Vagina (tissue), 2 donors: ENCODE results near the gene CNDP1. TPM values are rescaled to one million over a fixed set of nuclear protein-coding genes. Genes with fewer than 3 reads are reported as not detected.

Source experiments
- DNase-seq, 2 donors: peaks; one replicate each; pipeline ENCODE4 v3.0.0-alpha.2; 2017; ENCODE audit errors: extremely low spot score in 2 of 2
- H3K27ac ChIP-seq: fragments of 200-600 bp; sonication (generic); one replicate; pipeline ENCODE4 v1.5.1; 2019
- H3K27me3 ChIP-seq: fragments of 200-600 bp; sonication (generic); one replicate; pipeline ENCODE4 v1.5.1; 2019
- H3K36me3 ChIP-seq, 2 donors: fragments of 200-600 bp; sonication (generic); one replicate each; pipeline ENCODE4 v1.5.1; 2017 to 2019
- H3K4me1 ChIP-seq: fragments of 200-600 bp; sonication (generic); one replicate; pipeline ENCODE4 v1.5.1; 2019
- H3K4me3 ChIP-seq, 2 donors: fragments of 200-600 bp; sonication (generic); 1 replicate in 1 of 2; 2 replicates in 1 of 2; pipeline ENCODE4 v1.5.1; 2016 to 2019
- H3K9me3 ChIP-seq: fragments of 200-600 bp; sonication (generic); one replicate; pipeline ENCODE4 v1.5.1; 2019
- CTCF ChIP-seq, 3 experiments: fragments of 450-650 bp in 2 of 3; fragments of 200-600 bp in 1 of 3; sonication (generic) in 1 of 3; IDR thresholded peaks; one replicate each; pipeline ENCODE4 v1.5.1; 2017 to 2019; ENCODE audit warnings: antibody characterized with exemption in 3 of 3, mild to moderate bottlenecking in 2 of 3, moderate library complexity in 2 of 3
- POLR2A ChIP-seq, 2 donors: fragments of 450-650 bp; IDR thresholded peaks; one replicate each; pipeline ENCODE4 v1.6.1; 2017; ENCODE audit warnings: antibody characterized with exemption in 2 of 2, mild to moderate bottlenecking in 2 of 2, moderate library complexity in 2 of 2
- POLR2AphosphoS5 ChIP-seq, 2 donors: sonication (generic); formaldehyde crosslinking; IDR thresholded peaks; one replicate each; pipeline ENCODE4 v1.9.0; 2017; ENCODE audit warnings: antibody characterized with exemption in 2 of 2, mild to moderate bottlenecking in 2 of 2, low read depth in 1 of 2; ENCODE audit not compliant: insufficient read depth in 1 of 2
- intact Hi-C: fragments of 100-400 bp; cut with DNase I; formaldehyde crosslinking; loops from one replicate; pipeline ENCODE4 v1.15.1; 2023
- total RNA-seq: library from RNA; depleted of rRNA; stranded (reverse); fragments of >200 nt; gene quantifications from one replicate; pipeline ENCODE4 v1.2.3, GENCODE V29; 2016

The CNDP1 gene
- total RNA-seq, 1 donor from 2014 or later: 9.8 TPM

DNA sequence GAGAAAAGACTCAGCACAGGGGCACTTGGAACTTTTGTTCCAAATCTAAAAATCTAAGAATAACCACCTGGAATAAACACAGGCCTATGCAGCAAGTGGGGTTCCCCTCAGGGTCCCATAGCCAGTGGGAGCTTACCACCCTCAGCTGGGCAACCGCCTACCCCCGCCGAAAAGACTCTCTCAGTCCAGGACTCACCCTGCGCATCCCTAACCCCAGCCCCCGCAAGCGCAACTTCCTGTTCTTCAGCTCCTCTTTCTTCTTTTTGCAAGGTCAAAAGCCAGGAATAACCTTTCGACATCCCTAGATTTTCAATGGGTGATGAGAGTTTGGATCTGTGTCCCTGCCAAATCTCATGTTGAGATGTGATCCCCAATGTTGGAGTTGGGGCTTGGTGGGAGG, 13.6 kb downstream of the CNDP1 start:
- H3K4me3 ChIP-seq: no peak overlapping the region
- H3K27me3 ChIP-seq: no peaks in the 10 kb centered on the region
- peaks cover 6% of the 10 kb centered on the region for H3K9me3 ChIP-seq
- no peak for TF ChIP-seq POLR2A (IDR thresholded peaks at IDR 0.05)
- no peak for TF ChIP-seq POLR2AphosphoS5 (IDR thresholded peaks at IDR 0.05; ENCODE audit: insufficient read depth in 1 of 2, low read depth in 1 of 2)
- no peak for TF ChIP-seq CTCF (IDR thresholded peaks at IDR 0.05)
- intact Hi-C loops: no loop called here
- no peak for DNase-seq
- H3K4me1 ChIP-seq: peaks cover 8% of the 10 kb centered on the region
- H3K27ac ChIP-seq: no peak overlapping the region
- H3K36me3 ChIP-seq: no peaks in the 10 kb centered on the region

GRCh38 chr18:74549591-74550104, 15.3 kb downstream of the CNDP1 start:
- Histone ChIP-seq H3K4me1 (peaks cover 8% of the 10 kb centered on the region), H3K9me3 (peaks cover 6% of the 10 kb centered on the region), H3K4me3 (no peak overlapping the region), H3K36me3 (no peaks in the 10 kb centered on the region), H3K27me3 (no peaks in the 10 kb centered on the region), H3K27ac (no peak overlapping the region)
- TF ChIP-seq CTCF (IDR thresholded peaks at IDR 0.05) (no peak), POLR2AphosphoS5 (IDR thresholded peaks at IDR 0.05; ENCODE audit: insufficient read depth in 1 of 2, low read depth in 1 of 2) (no peak)
- DNase-seq: no peak
- intact Hi-C loops: loop anchor here (10.0 kb wide), 1 partner anchor 355 kb away; no protein-coding TSS in a partner anchor

DNA sequence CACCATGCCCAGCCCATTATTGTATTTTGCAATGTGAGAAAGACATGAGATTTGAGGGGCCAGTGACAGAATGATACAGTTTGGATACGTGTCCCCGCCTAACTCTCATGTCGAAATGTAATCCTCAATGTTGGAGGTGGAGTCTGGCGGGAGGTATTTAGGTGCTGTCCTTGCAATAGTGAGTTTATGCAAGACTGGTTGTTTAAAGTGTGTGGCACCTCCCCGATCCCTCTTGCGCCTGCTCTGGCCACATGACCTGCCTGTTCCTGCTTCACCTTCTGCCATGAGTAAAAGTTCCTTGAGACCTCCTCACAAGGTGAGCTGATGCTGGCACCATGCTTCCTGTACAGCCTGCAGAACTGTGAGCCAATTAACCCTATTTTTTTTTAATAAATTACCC, 16.6 kb downstream of the CNDP1 start:
- intact Hi-C loops: loop anchor here (10.0 kb wide), 1 partner anchor 356 kb away; no protein-coding TSS in a partner anchor
- no peak overlapping the region for H3K4me3 ChIP-seq
- H3K36me3 ChIP-seq: no peaks in the 10 kb centered on the region
- no peaks in the 10 kb centered on the region for H3K27me3 ChIP-seq
- H3K4me1 ChIP-seq: peaks cover 8% of the 10 kb centered on the region
- DNase-seq: no peak
- H3K27ac ChIP-seq: no peak overlapping the region
- TF ChIP-seq POLR2AphosphoS5 (IDR thresholded peaks at IDR 0.05; ENCODE audit: insufficient read depth in 1 of 2, low read depth in 1 of 2): no peak
- no peak for TF ChIP-seq POLR2A (IDR thresholded peaks at IDR 0.05)
- TF ChIP-seq CTCF (IDR thresholded peaks at IDR 0.05): no peak
- peaks cover 6% of the 10 kb centered on the region for H3K9me3 ChIP-seq

GRCh38 chr18:74551452-74551851, 17.2 kb downstream of the CNDP1 start:
- Histone ChIP-seq H3K9me3 (peaks cover 6% of the 10 kb centered on the region), H3K27ac (no peak overlapping the region), H3K4me3 (no peak overlapping the region), H3K27me3 (no peaks in the 10 kb centered on the region), H3K36me3 (no peaks in the 10 kb centered on the region), H3K4me1 (peaks cover 4% of the 10 kb centered on the region)
- TF ChIP-seq POLR2A (IDR thresholded peaks at IDR 0.05) (no peak), CTCF (IDR thresholded peaks at IDR 0.05) (no peak), POLR2AphosphoS5 (IDR thresholded peaks at IDR 0.05; ENCODE audit: insufficient read depth in 1 of 2, low read depth in 1 of 2) (no peak)
- no peak for DNase-seq
- intact Hi-C loops: loop anchor here (10.0 kb wide), 1 partner anchor 357 kb away; no protein-coding TSS in a partner anchor

DNA sequence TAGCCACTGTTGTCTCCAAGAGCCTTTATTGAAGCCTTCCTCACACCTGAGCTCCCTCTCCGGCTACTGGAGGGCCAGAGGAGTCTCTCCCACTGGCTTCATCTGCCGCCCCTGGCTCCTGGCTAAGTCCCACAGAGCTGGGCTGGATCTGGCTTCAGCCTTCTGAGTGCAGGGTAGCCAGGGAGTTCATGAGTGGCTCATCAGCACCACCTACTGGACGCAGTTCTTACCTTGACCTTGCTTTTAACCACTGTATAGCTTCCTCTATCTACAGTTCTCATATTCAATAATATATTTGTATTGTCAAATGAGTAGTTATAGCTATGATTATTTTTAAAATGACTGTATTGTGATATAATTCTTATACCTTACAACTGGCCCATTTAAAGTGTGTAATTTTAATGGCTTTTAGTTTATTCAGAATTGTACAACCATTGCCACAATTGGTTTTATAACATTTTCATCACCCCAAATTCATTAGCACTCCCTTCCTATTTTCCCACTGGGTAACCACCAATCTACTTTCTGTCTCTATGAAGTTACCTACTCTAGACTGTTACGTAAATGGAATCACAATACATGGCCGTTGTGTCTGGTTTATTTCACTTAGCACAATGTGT, 17.7 kb downstream of the CNDP1 start:
- H3K9me3 ChIP-seq: peaks cover 6% of the 10 kb centered on the region
- no peaks in the 10 kb centered on the region for H3K36me3 ChIP-seq
- H3K4me1 ChIP-seq: no peaks in the 10 kb centered on the region
- intact Hi-C loops: loop anchor here (10.0 kb wide), 1 partner anchor 357 kb away; no protein-coding TSS in a partner anchor
- H3K4me3 ChIP-seq: no peak overlapping the region
- no peak for DNase-seq
- no peak overlapping the region for H3K27ac ChIP-seq
- TF ChIP-seq POLR2A (IDR thresholded peaks at IDR 0.05) (no peak), POLR2AphosphoS5 (IDR thresholded peaks at IDR 0.05; ENCODE audit: insufficient read depth in 1 of 2, low read depth in 1 of 2) (no peak), CTCF (IDR thresholded peaks at IDR 0.05) (peak; percentile 66 to 73 (median 67))
- H3K27me3 ChIP-seq: no peaks in the 10 kb centered on the region
